HepG2 (cell line): ENCODE data around the gene PRIMPOL. TPM values are rescaled to one million over a fixed set of nuclear protein-coding genes. Genes with fewer than 3 reads are reported as not detected.
A peak's percentile ranks its signal among the peaks of the same experiment; 100 is the strongest.

Experiments used
- ATF5 ChIP-seq: sonication (generic); formaldehyde crosslinking; IDR thresholded peaks from 2 replicates; pipeline ENCODE4 v1.4.0; 2020; ENCODE audit warnings: mild to moderate bottlenecking, low read depth, missing genetic modification reagents
- CENPX ChIP-seq: sonication (generic); formaldehyde crosslinking; IDR thresholded peaks from 2 replicates; pipeline ENCODE4 v1.9.0; 2021; ENCODE audit warnings: mild to moderate bottlenecking, missing genetic modification reagents, moderate library complexity
- DMAP1 ChIP-seq: IDR thresholded peaks from 2 replicates; pipeline ENCODE4 v1.6.1; 2016
- FOSL2 ChIP-seq: sonication (generic); formaldehyde crosslinking; IDR thresholded peaks from 2 replicates; pipeline ENCODE4 v1.4.0; 2020; ENCODE audit warnings: missing genetic modification reagents
- FOXA1 ChIP-seq, 2 experiments: fragments of 450-650 bp in 1 of 2; sonication (generic) in 1 of 2; formaldehyde crosslinking in 1 of 2; IDR thresholded peaks; 2 replicates each; pipeline versions ENCODE4 v1.4.0 to v1.6.1; 2016 to 2020; ENCODE audit warnings: missing genetic modification reagents in 1 of 2
- IKZF1 ChIP-seq: fragments of 450-650 bp; IDR thresholded peaks from 2 replicates; pipeline ENCODE4 v1.7.1; 2016
- NFRKB ChIP-seq: fragments of 450-650 bp; IDR thresholded peaks from 2 replicates; pipeline ENCODE4 v1.6.1; 2017
- NR2C2 ChIP-seq: sonication (generic); formaldehyde crosslinking; IDR thresholded peaks from 2 replicates; pipeline ENCODE4 v1.4.0; 2020; ENCODE audit warnings: missing genetic modification reagents, mild to moderate bottlenecking, moderate library complexity, borderline replicate concordance
- PAWR ChIP-seq: sonication (generic); formaldehyde crosslinking; IDR thresholded peaks from 2 replicates; pipeline ENCODE4 v1.4.0; 2020; ENCODE audit warnings: missing genetic modification reagents, mild to moderate bottlenecking, borderline replicate concordance
- RXRA ChIP-seq: sonication (generic); formaldehyde crosslinking; IDR thresholded peaks from 2 replicates; pipeline ENCODE4 v1.5.1; 2020; ENCODE audit warnings: missing genetic modification reagents
- TCF7 ChIP-seq: sonication (generic); IDR thresholded peaks from 2 replicates; pipeline ENCODE4 v1.6.1; 2016; ENCODE audit warnings: antibody characterized with exemption, low read depth
- ZC3H4 ChIP-seq: sonication (generic); formaldehyde crosslinking; IDR thresholded peaks from 2 replicates; pipeline ENCODE4 v1.4.0; 2020; ENCODE audit warnings: missing genetic modification reagents, borderline replicate concordance
- ZKSCAN1 ChIP-seq: fragments of 150-350 bp; IDR thresholded peaks from 2 replicates; pipeline ENCODE4 v1.6.1; 2014; ENCODE audit warnings: low read length
- ZNF10 ChIP-seq: sonication (generic); formaldehyde crosslinking; IDR thresholded peaks from 2 replicates; pipeline ENCODE4 v1.4.0; 2020; ENCODE audit warnings: mild to moderate bottlenecking, low read depth, missing genetic modification reagents, borderline replicate concordance
- ZNF557 ChIP-seq: sonication (generic); formaldehyde crosslinking; IDR thresholded peaks from 2 replicates; pipeline ENCODE4 v1.4.0; 2020; ENCODE audit warnings: missing genetic modification reagents
- ZNF580 ChIP-seq: IDR thresholded peaks from 2 replicates; pipeline ENCODE4 v1.6.1; 2016; ENCODE audit warnings: low read depth, borderline replicate concordance
- ZNF614 ChIP-seq: IDR thresholded peaks from 2 replicates; pipeline ENCODE4 v1.6.1; 2018; ENCODE audit warnings: missing biosample characterization, missing genetic modification reagents, inconsistent platforms, borderline replicate concordance
- ZNF713 ChIP-seq: sonication (generic); formaldehyde crosslinking; IDR thresholded peaks from 2 replicates; pipeline ENCODE4 v1.4.0; 2020; ENCODE audit warnings: mild to moderate bottlenecking, missing genetic modification reagents
- ZNF883 ChIP-seq: sonication (generic); formaldehyde crosslinking; IDR thresholded peaks from 2 replicates; pipeline ENCODE4 v1.5.1; 2020; ENCODE audit warnings: mild to moderate bottlenecking, missing genetic modification reagents; ENCODE audit errors: not compliant biosample characterization
- ZSCAN5A ChIP-seq: sonication (generic); formaldehyde crosslinking; IDR thresholded peaks from 2 replicates; pipeline ENCODE4 v1.8.0; 2022; ENCODE audit warnings: mild to moderate bottlenecking, missing genetic modification reagents, borderline replicate concordance
- ZUFSP ChIP-seq: sonication (generic); formaldehyde crosslinking; IDR thresholded peaks from 2 replicates; pipeline ENCODE4 v1.9.0; 2021; ENCODE audit warnings: missing genetic modification reagents, mild to moderate bottlenecking, borderline replicate concordance
- polyA plus RNA-seq, 8 experiments: library from polyadenylated mRNA; depleted of rRNA in 3 of 8; stranded (reverse) in 7 of 8; unstranded in 1 of 8; fragments of >200 nt; fragmentation: Illumina TruSeq in 4 of 8; extraction: Trizol in 4 of 8; gene quantifications; 2 replicates each; pipeline versions ENCODE4 v1.2.1 to v1.2.3, GENCODE V29; 2011 to 2016; ENCODE audit warnings: low read depth in 4 of 8, missing spikeins in 1 of 8, mixed read lengths in 1 of 8; ENCODE audit not compliant: insufficient read depth in 1 of 8
- total RNA-seq, 5 experiments: library from RNA; depleted of rRNA; stranded (reverse); fragments of >200 nt; fragmentation: Illumina TruSeq; extraction: Trizol; gene quantifications; 2 replicates each; pipeline ENCODE4 v1.2.3, GENCODE V29; 2016; ENCODE audit warnings: low read depth in 1 of 5
- TF ChIP-seq, protein P1 (sequence below): sonication (generic); formaldehyde crosslinking; IDR thresholded peaks from 2 replicates; pipeline ENCODE4 v1.4.0; 2020; ENCODE audit warnings: low read depth, mild to moderate bottlenecking, missing genetic modification reagents
- TF ChIP-seq, protein P2 (sequence below): sonication (generic); formaldehyde crosslinking; IDR thresholded peaks from 2 replicates; pipeline ENCODE4 v1.5.0; 2020; ENCODE audit warnings: missing genetic modification reagents, mild to moderate bottlenecking, borderline replicate concordance

The PRIMPOL gene
- total and polyA plus RNA-seq, 2 of the 13 experiments (the other 11 are each of a cell fraction or from before 2014, with no cell fraction given) = 7.3 to 11.0 TPM

GRCh38 chr4:184733654-184734524, 84.4 kb downstream of the PRIMPOL start, which contains the start of gene CENPU (continued):
- TF ChIP-seq ZUFSP (CRISPR knock-in tag) = no peak
- TF ChIP-seq NFRKB = no peak
- no peak for TF ChIP-seq ZC3H4 (CRISPR knock-in tag)
- TF ChIP-seq ZNF883 (CRISPR knock-in tag) = peak; percentile 97
- no peak for TF ChIP-seq IKZF1
- TF ChIP-seq CENPX (CRISPR knock-in tag) = no peak
- TF ChIP-seq ZSCAN5A (CRISPR knock-in tag) = peak; percentile 89; the same call in 1 of the 2 replicates
- TF ChIP-seq, protein P1, sequence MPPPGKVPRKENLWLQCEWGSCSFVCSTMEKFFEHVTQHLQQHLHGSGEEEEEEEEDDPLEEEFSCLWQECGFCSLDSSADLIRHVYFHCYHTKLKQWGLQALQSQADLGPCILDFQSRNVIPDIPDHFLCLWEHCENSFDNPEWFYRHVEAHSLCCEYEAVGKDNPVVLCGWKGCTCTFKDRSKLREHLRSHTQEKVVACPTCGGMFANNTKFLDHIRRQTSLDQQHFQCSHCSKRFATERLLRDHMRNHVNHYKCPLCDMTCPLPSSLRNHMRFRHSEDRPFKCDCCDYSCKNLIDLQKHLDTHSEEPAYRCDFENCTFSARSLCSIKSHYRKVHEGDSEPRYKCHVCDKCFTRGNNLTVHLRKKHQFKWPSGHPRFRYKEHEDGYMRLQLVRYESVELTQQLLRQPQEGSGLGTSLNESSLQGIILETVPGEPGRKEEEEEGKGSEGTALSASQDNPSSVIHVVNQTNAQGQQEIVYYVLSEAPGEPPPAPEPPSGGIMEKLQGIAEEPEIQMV (CRISPR knock-in tag) = peak; percentile 94
- no peak for TF ChIP-seq TCF7
- no peak for TF ChIP-seq FOXA1 (IDR thresholded peaks at IDR 0.05)
- peak; percentile 56 for TF ChIP-seq FOXA1 (CRISPR knock-in tag; IDR thresholded peaks at IDR 0.05)
- peak; percentile 93; the same call in 1 of the 2 replicates for TF ChIP-seq ATF5
- TF ChIP-seq, protein P2, sequence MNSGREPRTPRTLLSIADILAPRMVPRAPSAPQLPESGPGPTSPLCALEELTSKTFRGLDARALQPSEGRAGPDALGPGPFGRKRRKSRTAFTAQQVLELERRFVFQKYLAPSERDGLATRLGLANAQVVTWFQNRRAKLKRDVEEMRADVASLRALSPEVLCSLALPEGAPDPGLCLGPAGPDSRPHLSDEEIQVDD = no peak
- TF ChIP-seq ZNF557 (CRISPR knock-in tag) = peak; percentile 96
- TF ChIP-seq FOSL2 (CRISPR knock-in tag) = peak; percentile 73
- peak; percentile 98 for TF ChIP-seq ZNF580 (CRISPR knock-in tag)
- peak; percentile 89 for TF ChIP-seq RXRA (CRISPR knock-in tag)
- TF ChIP-seq ZNF10 (CRISPR knock-in tag) = no peak
- TF ChIP-seq PAWR = peak; percentile 94; the same call in 1 of the 2 replicates
- TF ChIP-seq ZNF614 = peak; percentile 98
- peak; percentile 72 for TF ChIP-seq NR2C2 (CRISPR knock-in tag)
- TF ChIP-seq ZNF713 = peak; percentile 91; the same call in 1 of the 2 replicates
- 0 out of 2 replicates have a peak, but pooled peaks have one; percentile 60 for TF ChIP-seq ZKSCAN1
- peak; percentile 96 for TF ChIP-seq DMAP1 (CRISPR knock-in tag)
